Kidney epithelial cell (primary cell): ENCODE results near the gene KCNK7. TPM values are rescaled to one million over a fixed set of nuclear protein-coding genes. Genes with fewer than 3 reads are reported as not detected.

Experiments
- DNase-seq: peaks from one replicate; pipeline ENCODE4 v3.0.0-alpha.2; 2010; ENCODE audit warnings: low read depth
- H3K27me3 ChIP-seq: 2 replicates; pipeline ENCODE4 v1.6.0; 2011; ENCODE audit warnings: low read length; ENCODE audit not compliant: control insufficient read depth, insufficient read depth
- H3K36me3 ChIP-seq: 2 replicates; pipeline ENCODE4 v1.5.1; 2011; ENCODE audit warnings: low read length; ENCODE audit not compliant: control insufficient read depth, insufficient read depth
- H3K4me3 ChIP-seq: 2 replicates; pipeline ENCODE4 v1.5.1; 2011; ENCODE audit warnings: low read depth, mild to moderate bottlenecking, control low read depth, low read length
- total RNA-seq: library from RNA; depleted of rRNA; stranded (reverse); fragments of >200 nt; gene quantifications from 2 replicates; pipeline ENCODE4 v1.2.3, GENCODE V29; 2015
- TF ChIP-seq, protein P1 (sequence below): IDR thresholded peaks from 2 replicates; pipeline ENCODE4 v1.5.1; 2011; ENCODE audit warnings: mild to moderate bottlenecking, moderate library complexity, low read length, control low read depth, inconsistent platforms; ENCODE audit not compliant: insufficient read depth, poor library complexity, severe bottlenecking

Gene KCNK7
- total RNA-seq, 1 donor from 2014 or later, result not detected

DNA sequence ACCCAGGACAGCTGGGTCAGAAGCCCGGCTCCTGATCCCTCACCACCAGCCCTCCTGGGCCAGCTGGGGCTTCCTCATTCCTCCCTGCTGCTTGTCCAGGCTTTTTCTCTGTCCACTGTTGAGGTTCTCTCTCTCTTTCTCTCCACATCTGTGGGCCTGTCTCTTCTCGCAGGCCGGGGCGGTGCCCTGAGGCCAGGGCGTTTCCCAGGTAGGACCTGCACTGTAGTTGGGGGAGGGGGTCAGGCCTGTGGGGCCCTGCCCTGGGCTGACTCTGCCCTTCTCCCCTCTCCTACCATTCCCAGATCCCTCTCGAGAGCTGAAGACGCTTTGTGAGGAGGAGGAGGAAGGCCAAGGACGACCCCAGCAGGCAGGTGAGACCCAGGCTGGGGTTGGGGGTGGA is 14.8 kb downstream of the KCNK7 start:
- no peak for DNase-seq
- no peaks in the 10 kb centered on the region for H3K36me3 ChIP-seq
- H3K4me3 ChIP-seq, result no peak overlapping the region
- TF ChIP-seq, protein P1, sequence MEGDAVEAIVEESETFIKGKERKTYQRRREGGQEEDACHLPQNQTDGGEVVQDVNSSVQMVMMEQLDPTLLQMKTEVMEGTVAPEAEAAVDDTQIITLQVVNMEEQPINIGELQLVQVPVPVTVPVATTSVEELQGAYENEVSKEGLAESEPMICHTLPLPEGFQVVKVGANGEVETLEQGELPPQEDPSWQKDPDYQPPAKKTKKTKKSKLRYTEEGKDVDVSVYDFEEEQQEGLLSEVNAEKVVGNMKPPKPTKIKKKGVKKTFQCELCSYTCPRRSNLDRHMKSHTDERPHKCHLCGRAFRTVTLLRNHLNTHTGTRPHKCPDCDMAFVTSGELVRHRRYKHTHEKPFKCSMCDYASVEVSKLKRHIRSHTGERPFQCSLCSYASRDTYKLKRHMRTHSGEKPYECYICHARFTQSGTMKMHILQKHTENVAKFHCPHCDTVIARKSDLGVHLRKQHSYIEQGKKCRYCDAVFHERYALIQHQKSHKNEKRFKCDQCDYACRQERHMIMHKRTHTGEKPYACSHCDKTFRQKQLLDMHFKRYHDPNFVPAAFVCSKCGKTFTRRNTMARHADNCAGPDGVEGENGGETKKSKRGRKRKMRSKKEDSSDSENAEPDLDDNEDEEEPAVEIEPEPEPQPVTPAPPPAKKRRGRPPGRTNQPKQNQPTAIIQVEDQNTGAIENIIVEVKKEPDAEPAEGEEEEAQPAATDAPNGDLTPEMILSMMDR, result no peak
- H3K27me3 ChIP-seq, result peaks cover 10% of the 10 kb centered on the region

DNA sequence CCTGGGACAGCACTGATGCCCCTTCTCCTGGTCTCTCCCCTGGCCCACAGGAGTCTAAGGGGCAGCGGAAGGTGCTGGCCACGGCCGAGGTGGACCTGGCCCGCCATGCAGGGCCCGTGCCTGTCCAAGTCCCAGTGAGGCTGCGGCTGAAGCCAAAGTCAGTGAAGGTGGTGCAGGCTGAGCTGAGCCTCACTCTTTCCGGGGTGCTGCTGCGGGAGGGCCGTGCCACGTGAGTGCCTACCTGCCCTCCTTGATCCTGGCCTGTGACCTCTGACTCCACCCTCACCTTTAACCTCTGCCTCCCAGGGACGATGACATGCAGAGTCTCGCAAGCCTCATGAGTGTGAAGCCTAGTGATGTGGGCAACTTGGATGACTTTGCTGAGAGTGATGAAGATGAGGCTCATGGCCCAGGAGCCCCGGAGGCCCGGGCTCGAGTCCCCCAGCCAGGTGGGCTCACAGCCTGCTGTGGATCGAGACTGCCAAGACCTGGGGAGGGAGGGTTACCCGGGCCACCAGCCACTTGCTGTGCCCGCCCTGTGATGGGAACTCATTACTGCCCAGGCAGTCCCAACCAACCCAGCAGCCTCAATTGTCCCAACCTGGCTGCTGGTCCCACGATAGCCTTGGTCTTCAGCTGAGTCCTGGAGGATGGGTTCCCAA is 15.4 kb downstream of the KCNK7 start:
- peaks cover 10% of the 10 kb centered on the region for H3K27me3 ChIP-seq
- no peak for DNase-seq
- H3K4me3 ChIP-seq, result no peak overlapping the region
- H3K36me3 ChIP-seq, result no peaks in the 10 kb centered on the region
- TF ChIP-seq, protein P1, result no peak

DNA sequence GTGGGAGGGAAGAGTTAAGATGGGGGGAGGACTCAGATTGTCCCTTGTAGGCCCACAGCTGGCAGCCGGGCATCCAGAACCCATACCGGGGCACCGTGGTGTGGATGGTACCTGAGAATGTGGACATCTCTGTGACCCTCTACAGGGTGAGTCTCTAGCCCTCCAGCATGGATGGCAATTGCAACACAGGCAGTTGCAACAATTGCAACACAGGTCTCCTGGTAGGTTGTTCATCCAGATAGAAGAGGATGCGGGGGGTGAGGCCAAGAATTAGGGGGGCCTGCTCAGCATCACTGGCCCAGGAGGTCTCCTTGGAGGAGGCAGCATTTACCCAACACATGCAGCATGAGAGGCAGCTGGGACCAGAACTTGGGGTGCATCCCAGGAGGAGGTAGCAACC is 16.3 kb downstream of the KCNK7 start:
- no peak for DNase-seq
- no peak overlapping the region for H3K4me3 ChIP-seq
- H3K27me3 ChIP-seq, result peaks cover 5% of the 10 kb centered on the region
- H3K36me3 ChIP-seq, result no peaks in the 10 kb centered on the region
- TF ChIP-seq, protein P1, result no peak

DNA sequence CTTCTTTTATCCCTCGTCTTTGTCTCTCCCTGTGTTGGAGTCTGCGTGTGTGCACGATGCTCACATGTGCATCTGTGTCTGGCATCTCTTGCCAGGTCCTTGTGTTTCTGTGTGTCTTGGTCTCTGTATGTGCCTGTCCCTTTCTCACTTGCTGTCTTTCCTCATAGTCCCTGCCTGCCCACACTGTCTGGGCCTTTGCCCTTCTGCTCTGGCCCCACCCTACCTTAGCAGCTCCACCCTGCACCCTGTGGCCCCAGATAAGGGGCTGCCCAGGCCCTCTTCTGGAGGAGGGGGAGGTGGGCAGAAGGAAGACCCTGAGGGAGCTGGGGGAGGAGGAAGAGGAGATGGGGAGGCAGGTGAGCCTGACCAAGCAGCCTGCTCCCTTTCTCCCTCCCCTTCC is 16.9 kb downstream of the KCNK7 start:
- TF ChIP-seq, protein P1, result no peak
- Histone ChIP-seq H3K27me3 (no peaks in the 10 kb centered on the region), H3K4me3 (no peak overlapping the region), H3K36me3 (peaks cover under 1% of the 10 kb centered on the region)
- no peak for DNase-seq

DNA sequence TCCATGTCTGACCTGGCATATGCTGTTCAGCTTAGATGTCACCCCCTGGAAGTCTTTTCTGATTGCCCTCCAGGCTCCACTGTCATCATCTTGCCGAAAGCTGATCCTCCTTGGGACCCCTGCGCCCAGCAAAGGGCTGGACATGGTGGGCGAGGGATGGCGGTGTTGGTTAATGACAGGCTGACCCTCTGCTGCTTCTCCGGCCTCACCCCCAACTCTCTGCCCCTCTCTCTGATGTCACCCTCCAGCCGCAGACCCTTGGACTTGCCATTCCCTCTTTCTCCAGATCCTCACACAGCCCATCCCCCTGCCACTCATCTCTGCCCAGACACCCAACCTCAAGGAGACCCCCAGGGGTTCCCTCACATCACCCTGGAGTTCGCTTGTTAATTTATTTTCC is 17.5 kb downstream of the KCNK7 start:
- DNase-seq, result no peak
- Histone ChIP-seq H3K36me3 (peaks cover 1% of the 10 kb centered on the region), H3K4me3 (no peak overlapping the region), H3K27me3 (no peaks in the 10 kb centered on the region)
- TF ChIP-seq, protein P1, result no peak

DNA sequence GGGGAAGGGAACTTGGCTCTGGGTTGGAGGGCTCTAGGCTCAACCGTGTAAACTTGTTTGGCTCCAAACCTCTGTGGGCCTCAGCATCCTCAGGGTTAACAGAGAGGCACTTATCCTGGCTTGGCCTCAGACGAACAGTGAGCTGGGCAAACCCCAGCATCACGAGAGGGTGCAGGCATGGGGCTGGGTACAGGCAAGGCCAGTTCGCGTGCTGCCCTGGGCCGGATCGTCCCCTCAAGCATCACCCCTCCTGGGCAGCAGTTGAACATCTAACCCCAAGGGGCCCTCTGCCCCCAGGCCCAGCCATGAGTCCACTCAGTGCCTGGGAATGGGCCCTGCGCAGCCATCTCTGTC is 17.9 kb downstream of the KCNK7 start:
- DNase-seq, result no peak
- TF ChIP-seq, protein P1, result no peak
- Histone ChIP-seq H3K4me3 (no peak overlapping the region), H3K27me3 (no peaks in the 10 kb centered on the region), H3K36me3 (peaks cover 1% of the 10 kb centered on the region)
